Mesendoderm (in vitro differentiated cells): ENCODE results near the gene HAGHL.
A peak's percentile ranks its signal among the peaks of the same experiment; 100 is the strongest.

Experiments used
- DNase-seq: peaks from one replicate; pipeline ENCODE4 v3.0.0; 2013
- H2AK5ac ChIP-seq: 2 replicates; pipeline ENCODE4 v1.6.1; 2013; ENCODE audit warnings: low read length, inconsistent platforms
- H2BK120ac ChIP-seq: 2 replicates; pipeline ENCODE4 v1.6.1; 2013; ENCODE audit warnings: low read depth, mild to moderate bottlenecking, low read length, moderate library complexity, mixed read lengths
- H2BK15ac ChIP-seq: replicated peaks from 2 replicates; pipeline ENCODE4 v1.6.1; 2013; ENCODE audit warnings: low read depth, mild to moderate bottlenecking, moderate library complexity
- H2BK5ac ChIP-seq: 2 replicates; pipeline ENCODE4 v1.6.1; 2013; ENCODE audit warnings: low read length, inconsistent platforms
- H3K18ac ChIP-seq: 2 replicates; pipeline ENCODE4 v1.6.1; 2013; ENCODE audit warnings: mild to moderate bottlenecking, low read length, mixed read lengths
- H3K23ac ChIP-seq: one replicate; pipeline ENCODE4 v1.6.1; 2013; ENCODE audit warnings: low read length
- H3K27ac ChIP-seq: 2 replicates; pipeline ENCODE4 v1.5.1; 2013; ENCODE audit warnings: low read depth, mild to moderate bottlenecking, inconsistent platforms, low read length, moderate library complexity
- H3K27me3 ChIP-seq: 2 replicates; pipeline ENCODE4 v1.6.1; 2013; ENCODE audit warnings: low read length, control low read depth, mild to moderate bottlenecking, inconsistent platforms; ENCODE audit not compliant: insufficient read depth, poor library complexity
- H3K36me3 ChIP-seq: 2 replicates; pipeline ENCODE4 v1.6.1; 2013; ENCODE audit warnings: low read length, inconsistent platforms; ENCODE audit not compliant: control insufficient read depth, insufficient read depth
- H3K4ac ChIP-seq: one replicate; pipeline ENCODE4 v1.6.1; 2013; ENCODE audit warnings: low read depth, mild to moderate bottlenecking, low read length, moderate library complexity
- H3K4me1 ChIP-seq: 2 replicates; pipeline ENCODE4 v1.6.1; 2013; ENCODE audit warnings: low read depth, low read length, inconsistent platforms; ENCODE audit not compliant: control insufficient read depth
- H3K4me2 ChIP-seq: 2 replicates; pipeline ENCODE4 v1.6.1; 2013; ENCODE audit warnings: low read length
- H3K4me3 ChIP-seq: 2 replicates; pipeline ENCODE4 v1.5.1; 2013; ENCODE audit warnings: mild to moderate bottlenecking, low read length
- H3K56ac ChIP-seq: one replicate; pipeline ENCODE4 v1.6.1; 2013; ENCODE audit warnings: low read length
- H3K79me1 ChIP-seq: 2 replicates; pipeline ENCODE4 v1.6.1; 2013; ENCODE audit warnings: low read length, inconsistent platforms
- H3K79me2 ChIP-seq: 2 replicates; pipeline ENCODE4 v1.6.1; 2013; ENCODE audit warnings: mild to moderate bottlenecking, low read length; ENCODE audit not compliant: control insufficient read depth, insufficient read depth
- H3K9ac ChIP-seq: 2 replicates; pipeline ENCODE4 v1.6.1; 2013; ENCODE audit warnings: low read length, inconsistent platforms
- H4K5ac ChIP-seq: one replicate; pipeline ENCODE4 v1.6.1; 2013; ENCODE audit warnings: low read length
- H4K8ac ChIP-seq: one replicate; pipeline ENCODE4 v1.6.1; 2013; ENCODE audit warnings: low read depth, mild to moderate bottlenecking, control low read depth, low read length, moderate library complexity
- WGBS: extraction: QIAGEN DNeasy Blood & Tissue Kit; methylation state at CpG from one replicate; pipeline ENCODE4 v1.1.7; 2013; ENCODE audit warnings: low lambda C conversion rate, missing lambda C conversion rate; ENCODE audit not compliant: insufficient coverage; ENCODE audit errors: extremely low coverage; 5-methylcytosine and 5-hydroxymethylcytosine counted together

Gene HAGHL

DNA sequence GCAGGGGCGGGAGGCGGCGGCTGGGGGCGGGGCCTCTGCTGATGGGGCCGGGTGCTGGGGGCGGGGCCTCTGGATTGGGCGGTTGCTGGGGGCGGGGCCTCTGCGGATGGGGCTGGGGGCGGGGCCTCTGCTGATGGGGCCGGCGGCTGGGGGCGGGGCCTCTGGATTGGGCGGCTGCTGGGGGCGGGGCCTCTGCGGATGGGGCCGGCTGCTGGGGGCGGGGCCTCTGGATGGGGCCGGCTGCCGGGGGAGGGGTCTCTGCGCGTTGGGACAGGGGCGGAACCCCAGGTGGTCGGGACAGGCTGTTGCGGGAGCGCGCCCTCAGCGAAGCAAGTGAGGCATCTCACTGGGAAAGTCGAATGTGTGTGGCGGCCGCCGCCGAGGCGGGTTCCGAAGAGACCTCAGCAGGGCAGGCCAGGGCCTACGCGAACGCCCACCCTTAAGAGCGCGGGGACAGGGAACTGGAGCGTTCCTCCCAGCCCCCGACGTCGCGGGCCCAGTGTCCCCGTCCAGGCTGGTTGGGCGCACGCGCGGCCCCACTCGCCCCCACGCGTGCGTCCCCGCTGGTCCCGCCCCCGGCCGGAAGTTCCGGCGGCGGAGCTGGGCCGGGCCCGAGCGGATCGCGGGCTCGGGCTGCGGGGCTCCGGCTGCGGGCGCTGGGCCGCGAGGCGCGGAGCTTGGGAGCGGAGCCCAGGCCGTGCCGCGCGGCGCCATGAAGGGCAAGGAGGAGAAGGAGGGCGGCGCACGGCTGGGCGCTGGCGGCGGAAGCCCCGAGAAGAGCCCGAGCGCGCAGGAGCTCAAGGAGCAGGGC lies 46.9 kb upstream of the HAGHL start, which contains the start of gene STUB1:
Gene STUB1 (plus strand): TSS at position 597 of the 811 bp plus-strand sequence. CDS start 116 bp downstream, at position 713.
- peak; percentile 94 for DNase-seq
- H3K4me1 ChIP-seq: peaks cover 2% of the 10 kb centered on the region
- no peak within 1 kb of the TSS for H2BK120ac ChIP-seq
- H3K79me1 ChIP-seq: peaks cover 15% of the 10 kb centered on the region
- H3K18ac ChIP-seq: peak within 1 kb of the TSS; percentile 43
- peak within 1 kb of the TSS; percentile 66 for H3K23ac ChIP-seq
- H3K4me2 ChIP-seq: peak within 1 kb of the TSS; percentile 94
- no CpG with 5 or more reads among the region's 91 CpGs for WGBS
- no peak within 1 kb of the TSS for H2BK5ac ChIP-seq
- no peak within 1 kb of the TSS for H2BK15ac ChIP-seq
- H3K27me3 ChIP-seq: no peaks in the 10 kb centered on the region
- H3K27ac ChIP-seq: peak within 1 kb of the TSS; percentile 59
- H4K5ac ChIP-seq: no peak within 1 kb of the TSS
- peak within 1 kb of the TSS; percentile 91 for H3K4me3 ChIP-seq
- peaks cover 18% of the 10 kb centered on the region for H3K79me2 ChIP-seq
- H3K4ac ChIP-seq: peak within 1 kb of the TSS; percentile 59
- peak within 1 kb of the TSS; percentile 92 for H3K56ac ChIP-seq
- H4K8ac ChIP-seq: no peak within 1 kb of the TSS
- H3K9ac ChIP-seq: peak within 1 kb of the TSS; percentile 94
- H2AK5ac ChIP-seq: no peak within 1 kb of the TSS
- H3K36me3 ChIP-seq: peaks cover 13% of the 10 kb centered on the region

DNA sequence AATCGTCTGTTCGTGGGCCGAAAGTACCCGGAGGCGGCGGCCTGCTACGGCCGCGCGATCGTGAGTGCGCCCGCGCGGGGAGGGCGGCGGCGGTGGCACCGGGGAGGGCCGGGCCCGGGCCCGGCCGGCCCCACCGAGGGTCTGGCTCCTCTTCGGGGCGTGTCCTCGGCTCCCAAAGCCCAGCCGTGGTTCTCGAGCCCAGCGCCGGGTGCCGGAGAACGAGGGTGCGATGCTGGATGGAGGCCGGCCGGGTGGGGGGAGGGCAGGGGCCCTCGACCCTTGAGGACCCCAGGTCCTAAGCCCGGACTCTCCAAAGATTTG lies 46.3 kb upstream of the HAGHL start:
- Histone ChIP-seq H3K23ac (peak overlapping the region; percentile 66), H3K4me1 (no peaks in the 10 kb centered on the region), H3K4me2 (peak overlapping the region; percentile 94), H3K36me3 (peaks cover 13% of the 10 kb centered on the region), H3K79me2 (peaks cover 18% of the 10 kb centered on the region), H2BK120ac (no peak overlapping the region), H3K4ac (peak overlapping the region; percentile 59), H2AK5ac (no peak overlapping the region), H3K4me3 (peak overlapping the region; percentile 91), H4K8ac (no peak overlapping the region), H3K79me1 (peaks cover 15% of the 10 kb centered on the region), H3K27ac (peak overlapping the region; percentile 53), H2BK5ac (no peak overlapping the region), H3K18ac (peak overlapping the region; percentile 43), H3K56ac (peak overlapping the region; percentile 92), H4K5ac (no peak overlapping the region), H3K27me3 (no peaks in the 10 kb centered on the region), H3K9ac (peak overlapping the region; percentile 94), H2BK15ac (no peak overlapping the region)
- DNase-seq: no peak
- WGBS: no CpG with 5 or more reads among the region's 38 CpGs

DNA sequence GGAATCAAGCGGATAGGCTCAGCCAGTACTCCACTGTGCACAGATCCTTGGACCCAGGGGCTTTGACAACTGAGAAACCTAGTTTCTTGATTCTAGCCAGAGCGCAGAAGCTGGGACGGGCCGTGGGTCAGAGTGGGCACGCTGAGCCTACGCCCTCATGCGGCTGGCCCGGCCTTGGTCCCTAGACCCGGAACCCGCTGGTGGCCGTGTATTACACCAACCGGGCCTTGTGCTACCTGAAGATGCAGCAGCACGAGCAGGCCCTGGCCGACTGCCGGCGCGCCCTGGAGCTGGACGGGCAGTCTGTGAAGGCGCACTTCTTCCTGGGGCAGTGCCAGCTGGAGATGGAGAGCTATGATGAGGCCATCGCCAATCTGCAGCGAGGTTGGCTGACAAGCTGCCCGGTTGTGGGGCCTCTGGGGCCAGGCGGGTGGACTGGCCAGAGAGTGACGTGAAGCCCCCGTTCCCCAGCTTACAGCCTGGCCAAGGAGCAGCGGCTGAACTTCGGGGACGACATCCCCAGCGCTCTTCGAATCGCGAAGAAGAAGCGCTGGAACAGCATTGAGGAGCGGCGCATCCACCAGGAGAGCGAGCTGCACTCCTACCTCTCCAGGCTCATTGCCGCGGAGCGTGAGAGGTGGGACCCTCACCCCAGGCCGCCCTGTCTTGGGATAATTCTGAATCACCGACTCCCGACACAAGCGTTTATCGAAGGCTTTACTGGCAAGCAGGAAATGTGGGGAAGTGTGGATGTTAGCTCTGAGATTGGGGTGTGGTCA lies 45.8 kb upstream of the HAGHL start:
- no peak for DNase-seq
- Histone ChIP-seq H3K27ac (no peak overlapping the region), H3K4me1 (no peaks in the 10 kb centered on the region)

DNA sequence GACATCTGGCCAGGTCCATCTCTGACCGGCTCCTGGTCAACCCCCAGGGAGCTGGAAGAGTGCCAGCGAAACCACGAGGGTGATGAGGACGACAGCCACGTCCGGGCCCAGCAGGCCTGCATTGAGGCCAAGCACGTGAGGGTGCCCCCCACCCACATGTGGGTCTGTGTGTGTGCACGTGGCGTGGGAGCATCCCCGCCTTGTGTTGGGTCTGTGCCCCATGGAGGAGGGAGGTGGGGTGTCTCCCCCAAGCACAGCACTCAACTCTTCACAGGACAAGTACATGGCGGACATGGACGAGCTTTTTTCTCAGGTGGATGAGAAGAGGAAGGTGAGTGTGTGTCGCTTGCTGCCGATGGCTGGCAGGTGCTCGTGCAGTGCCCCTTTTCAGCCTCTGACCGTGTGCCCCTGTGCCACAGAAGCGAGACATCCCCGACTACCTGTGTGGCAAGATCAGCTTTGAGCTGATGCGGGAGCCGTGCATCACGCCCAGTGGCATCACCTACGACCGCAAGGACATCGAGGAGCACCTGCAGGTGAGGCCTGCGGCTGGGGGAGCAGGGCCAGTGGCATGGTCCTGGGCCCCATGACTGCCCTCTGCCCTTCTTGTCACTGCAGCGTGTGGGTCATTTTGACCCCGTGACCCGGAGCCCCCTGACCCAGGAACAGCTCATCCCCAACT lies 45.0 kb upstream of the HAGHL start:
- H2BK5ac ChIP-seq: no peak overlapping the region
- H4K8ac ChIP-seq: no peak overlapping the region
- peaks cover 13% of the 10 kb centered on the region for H3K36me3 ChIP-seq
- no peak overlapping the region for H3K18ac ChIP-seq
- H3K9ac ChIP-seq: no peak overlapping the region
- no peak overlapping the region for H3K4me2 ChIP-seq
- no peak overlapping the region for H2BK15ac ChIP-seq
- H2BK120ac ChIP-seq: no peak overlapping the region
- no CpG with 5 or more reads among the region's 28 CpGs for WGBS
- no peak overlapping the region for H3K56ac ChIP-seq
- no peak overlapping the region for H3K23ac ChIP-seq
- H4K5ac ChIP-seq: no peak overlapping the region
- peaks cover 18% of the 10 kb centered on the region for H3K79me2 ChIP-seq
- H3K27me3 ChIP-seq: no peaks in the 10 kb centered on the region
- peaks cover 15% of the 10 kb centered on the region for H3K79me1 ChIP-seq
- no peak overlapping the region for H3K27ac ChIP-seq
- H3K4me1 ChIP-seq: no peaks in the 10 kb centered on the region
- H3K4me3 ChIP-seq: no peak overlapping the region
- DNase-seq: no peak
- H2AK5ac ChIP-seq: no peak overlapping the region
- H3K4ac ChIP-seq: no peak overlapping the region

More for the DNA sequence above, 45.8 kb upstream of the HAGHL start:
- H3K18ac ChIP-seq: no peak overlapping the region
- peaks cover 15% of the 10 kb centered on the region for H3K79me1 ChIP-seq
- H2AK5ac ChIP-seq: no peak overlapping the region
- H4K5ac ChIP-seq: no peak overlapping the region
- no peaks in the 10 kb centered on the region for H3K27me3 ChIP-seq
- H2BK5ac ChIP-seq: no peak overlapping the region
- peak overlapping the region; percentile 92 for H3K56ac ChIP-seq
- H3K79me2 ChIP-seq: peaks cover 18% of the 10 kb centered on the region
- no peak overlapping the region for H4K8ac ChIP-seq
- H3K36me3 ChIP-seq: peaks cover 13% of the 10 kb centered on the region
- H2BK120ac ChIP-seq: no peak overlapping the region
- H3K4me2 ChIP-seq: peak overlapping the region; percentile 94
- peak overlapping the region; percentile 94 for H3K9ac ChIP-seq
- no peak overlapping the region for H3K23ac ChIP-seq
- H2BK15ac ChIP-seq: no peak overlapping the region
- no CpG with 5 or more reads among the region's 44 CpGs for WGBS
- H3K4ac ChIP-seq: no peak overlapping the region
- H3K4me3 ChIP-seq: peak overlapping the region; percentile 91

DNA sequence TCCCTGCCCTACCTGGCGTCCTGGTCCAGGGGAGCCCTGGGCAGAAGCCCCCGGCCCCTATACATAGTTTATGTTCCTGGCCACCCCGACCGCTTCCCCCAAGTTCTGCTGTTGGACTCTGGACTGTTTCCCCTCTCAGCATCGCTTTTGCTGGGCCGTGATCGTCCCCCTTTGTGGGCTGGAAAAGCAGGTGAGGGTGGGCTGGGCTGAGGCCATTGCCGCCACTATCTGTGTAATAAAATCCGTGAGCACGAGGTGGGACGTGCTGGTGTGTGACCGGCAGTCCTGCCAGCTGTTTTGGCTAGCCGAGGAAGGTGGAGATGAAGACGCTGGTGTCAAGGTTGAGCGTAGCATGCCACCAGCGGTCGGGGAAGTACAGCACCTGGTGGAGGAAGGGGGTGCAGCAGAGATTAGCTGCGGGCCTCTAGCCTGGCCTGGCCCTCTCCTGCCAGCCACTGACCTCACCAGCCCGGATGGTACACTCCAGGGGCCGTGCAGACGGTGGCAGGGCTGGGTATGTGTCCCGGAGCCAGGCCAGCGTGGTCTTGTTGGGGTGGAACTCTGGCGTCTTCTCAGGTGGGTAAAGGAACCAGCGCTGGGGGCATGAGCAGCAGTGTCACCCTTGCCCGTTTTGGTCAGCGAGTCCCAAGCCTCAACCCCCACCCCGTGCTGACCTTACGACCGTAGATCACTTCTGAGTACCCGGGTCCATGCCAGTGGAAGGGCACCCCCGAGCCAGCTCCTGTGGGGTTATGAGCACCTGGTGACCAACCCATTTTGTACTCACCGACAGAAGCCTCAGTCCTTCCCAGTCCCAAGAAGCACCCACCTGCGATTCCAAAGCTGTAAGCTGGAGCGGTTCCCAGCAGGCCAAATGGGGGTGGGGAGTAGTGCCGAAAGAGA lies 44.2 kb upstream of the HAGHL start:
- no peak overlapping the region for H3K4ac ChIP-seq
- peaks cover 15% of the 10 kb centered on the region for H3K79me1 ChIP-seq
- peaks cover 18% of the 10 kb centered on the region for H3K79me2 ChIP-seq
- H3K4me2 ChIP-seq: peak overlapping the region; percentile 49
- no peak overlapping the region for H2BK120ac ChIP-seq
- WGBS: no CpG with 5 or more reads among the region's 36 CpGs
- H3K36me3 ChIP-seq: peaks cover 13% of the 10 kb centered on the region
- no peak overlapping the region for H3K27ac ChIP-seq
- H2AK5ac ChIP-seq: no peak overlapping the region
- H3K23ac ChIP-seq: no peak overlapping the region
- H4K8ac ChIP-seq: no peak overlapping the region
- H3K27me3 ChIP-seq: no peaks in the 10 kb centered on the region
- H4K5ac ChIP-seq: no peak overlapping the region
- peak overlapping the region; percentile 93 for H3K9ac ChIP-seq
- H3K4me3 ChIP-seq: no peak overlapping the region
- H3K18ac ChIP-seq: no peak overlapping the region
- H3K56ac ChIP-seq: peak overlapping the region; percentile 49
- H2BK5ac ChIP-seq: no peak overlapping the region
- no peaks in the 10 kb centered on the region for H3K4me1 ChIP-seq
- DNase-seq: no peak
- no peak overlapping the region for H2BK15ac ChIP-seq
